Endothelial cell of umbilical vein (primary cell): Measurements from ENCODE around the gene PARD3B. TPM values are rescaled to one million over a fixed set of nuclear protein-coding genes. Genes with fewer than 3 reads are reported as not detected.

Source experiments
- BruUV-seq: library from RNA; stranded (reverse); fragments of 400-500 nt; replicated peaks from 2 replicates; lab custom pipeline; 2021; lab: Mats Ljungman, UMichigan
- CTCF ChIA-PET: fragments of 300-600, 350-600 bp; sonication (Branson Sonifier 250); formaldehyde crosslinking; loops from one replicate; lab custom pipeline; 2021; ENCODE audit warnings: antibody characterized with exemption, inconsistent platforms; lab: Charles Lee
- POLR2A ChIA-PET: fragments of 300-600, 350-600 bp; sonication (Branson Sonifier 250); formaldehyde crosslinking; loops from one replicate; lab custom pipeline; 2021; ENCODE audit warnings: antibody characterized with exemption, inconsistent platforms; lab: Charles Lee
- DNase-seq: peaks from one replicate; pipeline ENCODE4 v3.0.0-alpha.2; 2011; ENCODE audit warnings: low read depth, low spot score
- FAIRE-seq: peaks from 2 replicates; lab custom pipeline; 2011; peaks lifted over from hg19 to GRCh38; lab: Jason Lieb, UNC
- H2AFZ ChIP-seq: 2 replicates; pipeline ENCODE4 v1.6.0; 2012; ENCODE audit warnings: low read depth, low read length, control low read depth, inconsistent platforms
- H3K27ac ChIP-seq: 2 replicates; pipeline ENCODE4 v1.5.1; 2011; ENCODE audit warnings: low read depth, mild to moderate bottlenecking, control low read depth, low read length, moderate library complexity; ENCODE audit not compliant: insufficient read depth
- H3K27me3 ChIP-seq, 2 experiments: 2 replicates each; pipeline versions ENCODE4 v1.6.0 to v1.6.1; 2011; ENCODE audit warnings: low read length in 2 of 2, mixed read lengths in 1 of 2; ENCODE audit not compliant: control insufficient read depth in 2 of 2, insufficient read depth in 2 of 2
- H3K36me3 ChIP-seq, 2 experiments: 2 replicates in 1 of 2; 3 replicates in 1 of 2; pipeline ENCODE4 v1.5.1; 2011; ENCODE audit warnings: low read length in 2 of 2, mild to moderate bottlenecking in 1 of 2, moderate library complexity in 1 of 2; ENCODE audit not compliant: control insufficient read depth in 2 of 2, insufficient read depth in 2 of 2; ENCODE audit errors: extremely low read depth in 1 of 2
- H3K4me1 ChIP-seq: 3 replicates; pipeline ENCODE4 v1.5.1; 2011; ENCODE audit warnings: mild to moderate bottlenecking, low read length; ENCODE audit not compliant: control insufficient read depth, insufficient read depth; ENCODE audit errors: extremely low read depth
- H3K4me2 ChIP-seq: 2 replicates; pipeline ENCODE4 v1.6.1; 2011; ENCODE audit warnings: low read length, control low read depth, mixed read lengths; ENCODE audit not compliant: insufficient read depth
- H3K4me3 ChIP-seq, 3 experiments: fragments of 200-600 bp in 1 of 3; sonication (generic), shearing (Covaris generic) in 1 of 3; replicated peaks in 1 of 3; 2 replicates each; pipeline ENCODE4 v1.5.1; 2011 to 2016; ENCODE audit warnings: control low read depth in 3 of 3, low read length in 3 of 3, mild to moderate bottlenecking in 2 of 3, inconsistent platforms in 1 of 3, low read depth in 1 of 3, moderate library complexity in 1 of 3; ENCODE audit not compliant: insufficient read depth in 1 of 3
- H3K79me2 ChIP-seq: 2 replicates; pipeline ENCODE4 v1.6.0; 2012; ENCODE audit warnings: low read length, inconsistent platforms; ENCODE audit not compliant: control insufficient read depth, insufficient read depth
- H3K9ac ChIP-seq: replicated peaks from 2 replicates; pipeline ENCODE3; 2011; ENCODE audit warnings: low read length, control low read depth; ENCODE audit not compliant: insufficient read depth; ENCODE audit errors: extremely low read depth
- H3K9me1 ChIP-seq: replicated peaks from 3 replicates; pipeline ENCODE4 v1.6.0; 2011; ENCODE audit warnings: mild to moderate bottlenecking, low read length; ENCODE audit not compliant: control insufficient read depth, insufficient read depth; ENCODE audit errors: extremely low read depth
- H3K9me3 ChIP-seq: replicated peaks from 2 replicates; pipeline ENCODE4 v1.5.1; 2012; ENCODE audit warnings: low read length, inconsistent platforms; ENCODE audit not compliant: control insufficient read depth, insufficient read depth
- H4K20me1 ChIP-seq: replicated peaks from 2 replicates; pipeline ENCODE3; 2011; ENCODE audit warnings: mild to moderate bottlenecking, low read length; ENCODE audit not compliant: control insufficient read depth, insufficient read depth; ENCODE audit errors: extremely low read depth
- EZH2 ChIP-seq: IDR thresholded peaks from 2 replicates; pipeline ENCODE4 v1.6.1; 2012; ENCODE audit warnings: borderline replicate concordance, low read depth, mild to moderate bottlenecking, moderate library complexity, low read length, inconsistent platforms; ENCODE audit not compliant: severe bottlenecking
- FOS ChIP-seq: IDR thresholded peaks from 2 replicates; pipeline ENCODE4 v1.6.1; 2011; ENCODE audit warnings: mild to moderate bottlenecking, low read length, moderate library complexity, borderline replicate concordance; ENCODE audit not compliant: insufficient read depth
- GATA2 ChIP-seq: IDR thresholded peaks from 2 replicates; pipeline ENCODE4 v1.7.0; 2011; ENCODE audit warnings: low read depth, mild to moderate bottlenecking, moderate library complexity, mixed read lengths, low read length; ENCODE audit not compliant: insufficient read length, insufficient read depth
- JUN ChIP-seq: IDR thresholded peaks from 2 replicates; pipeline ENCODE4 v1.6.1; 2011; ENCODE audit warnings: borderline replicate concordance, low read depth; ENCODE audit not compliant: insufficient read length, insufficient read depth
- MYC ChIP-seq: IDR thresholded peaks from one replicate; pipeline ENCODE4 v1.6.1; 2011; ENCODE audit warnings: mild to moderate bottlenecking, low read depth, low read length
- POLR2A ChIP-seq: IDR thresholded peaks from 2 replicates; pipeline ENCODE4 v1.6.1; 2012; ENCODE audit warnings: low read depth, mild to moderate bottlenecking, control low read depth, low read length
- POLR2AphosphoS5 ChIP-seq: IDR thresholded peaks from 2 replicates; pipeline ENCODE4 v1.6.1; 2012; ENCODE audit warnings: low read depth, mild to moderate bottlenecking, control low read depth, low read length, moderate library complexity; ENCODE audit not compliant: insufficient read depth
- dilution Hi-C: fragments of 300-500 bp; cut with MboI; formaldehyde crosslinking; loops from one replicate; pipeline ENCODE4 v1.15.0; 2019; ENCODE audit warnings: low sequenced_read_pairs; ENCODE audit not compliant: extremely low pct_ligation_motif_present
- intact Hi-C: fragments of 100-400 bp; cut with micrococcal nuclease; formaldehyde crosslinking; loops from one replicate; pipeline ENCODE4 v1.10.0; 2022
- polyA plus RNA-seq, 4 experiments: library from polyadenylated mRNA; depleted of rRNA in 3 of 4; stranded (reverse) in 3 of 4; unstranded in 1 of 4; fragments of >200 nt; gene quantifications; 2 replicates each; pipeline versions ENCODE4 v1.2.1 to v1.2.3, GENCODE V29; 2011 to 2012; ENCODE audit warnings: missing spikeins in 1 of 4
- total RNA-seq: library from RNA; stranded (reverse); gene quantifications from 2 replicates; pipeline ENCODE4 v1.2.3, GENCODE V29; 2021
- TF ChIP-seq, protein P1 (sequence below): IDR thresholded peaks from 2 replicates; pipeline ENCODE4 v1.6.1; 2011; ENCODE audit not compliant: insufficient read depth, insufficient read length
- TF ChIP-seq, protein P2 (sequence below), 2 donors: IDR thresholded peaks; 1 replicate in 1 of 2; 2 replicates in 1 of 2; pipeline ENCODE4 v1.5.1; 2011; ENCODE audit warnings: low read length in 2 of 2, mild to moderate bottlenecking in 2 of 2, moderate library complexity in 2 of 2, control low read depth in 1 of 2, inconsistent platforms in 1 of 2, low read depth in 1 of 2; ENCODE audit not compliant: insufficient read depth in 1 of 2; ENCODE audit errors: extremely low read depth in 1 of 2

Gene PARD3B
- total and polyA plus RNA-seq, 2 donors (not counting 3 experiments of a cell fraction or from before 2014, with no cell fraction given) = 2.2 to 30.9 TPM

DNA sequence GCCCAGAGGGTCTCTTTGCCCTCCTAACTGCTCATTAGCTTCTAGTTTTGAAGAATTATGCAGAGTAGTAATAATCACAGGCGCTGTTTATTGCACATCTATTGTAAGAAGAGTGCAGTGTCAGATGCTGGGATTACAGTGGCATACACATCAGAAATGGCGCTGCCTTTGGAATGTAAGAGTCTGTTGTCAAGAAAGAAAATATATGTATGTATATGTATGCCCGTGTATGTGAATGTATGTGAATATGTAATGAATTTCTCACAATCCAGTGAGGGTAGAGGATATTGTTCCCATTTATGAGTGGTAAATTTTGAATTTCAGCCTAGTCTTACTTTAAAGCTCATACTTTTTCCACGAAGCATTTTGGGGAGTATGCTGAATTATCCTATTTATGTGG lies 127.5 kb downstream of the PARD3B start:
- no TSS peak for BruUV-seq
- FAIRE-seq (no peak), DNase-seq (no peak)
- ChIA-PET CTCF (interaction anchor here (1.0 to 3.5 kb wide), 2 partner anchors 19 to 1003 kb away, joined by 3 to 26 read pairs; no protein-coding TSS in a partner anchor), POLR2A (no interaction called here)
- H3K4me3 ChIP-seq = no peak overlapping the region
- intact Hi-C loops = no loop called here
- no peak overlapping the region for H3K4me2 ChIP-seq
- H3K27me3 ChIP-seq = no peaks in the 10 kb centered on the region
- peaks cover 67% of the 10 kb centered on the region for H3K4me1 ChIP-seq
- H4K20me1 ChIP-seq = no peaks in the 10 kb centered on the region
- no peak for TF ChIP-seq JUN
- no peak for TF ChIP-seq FOS
- TF ChIP-seq POLR2A = no peak
- TF ChIP-seq EZH2 = no peak
- no peak for TF ChIP-seq MYC
- TF ChIP-seq, protein P1, sequence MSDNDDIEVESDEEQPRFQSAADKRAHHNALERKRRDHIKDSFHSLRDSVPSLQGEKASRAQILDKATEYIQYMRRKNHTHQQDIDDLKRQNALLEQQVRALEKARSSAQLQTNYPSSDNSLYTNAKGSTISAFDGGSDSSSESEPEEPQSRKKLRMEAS = no peak
- no peak for TF ChIP-seq GATA2
- TF ChIP-seq, protein P2, sequence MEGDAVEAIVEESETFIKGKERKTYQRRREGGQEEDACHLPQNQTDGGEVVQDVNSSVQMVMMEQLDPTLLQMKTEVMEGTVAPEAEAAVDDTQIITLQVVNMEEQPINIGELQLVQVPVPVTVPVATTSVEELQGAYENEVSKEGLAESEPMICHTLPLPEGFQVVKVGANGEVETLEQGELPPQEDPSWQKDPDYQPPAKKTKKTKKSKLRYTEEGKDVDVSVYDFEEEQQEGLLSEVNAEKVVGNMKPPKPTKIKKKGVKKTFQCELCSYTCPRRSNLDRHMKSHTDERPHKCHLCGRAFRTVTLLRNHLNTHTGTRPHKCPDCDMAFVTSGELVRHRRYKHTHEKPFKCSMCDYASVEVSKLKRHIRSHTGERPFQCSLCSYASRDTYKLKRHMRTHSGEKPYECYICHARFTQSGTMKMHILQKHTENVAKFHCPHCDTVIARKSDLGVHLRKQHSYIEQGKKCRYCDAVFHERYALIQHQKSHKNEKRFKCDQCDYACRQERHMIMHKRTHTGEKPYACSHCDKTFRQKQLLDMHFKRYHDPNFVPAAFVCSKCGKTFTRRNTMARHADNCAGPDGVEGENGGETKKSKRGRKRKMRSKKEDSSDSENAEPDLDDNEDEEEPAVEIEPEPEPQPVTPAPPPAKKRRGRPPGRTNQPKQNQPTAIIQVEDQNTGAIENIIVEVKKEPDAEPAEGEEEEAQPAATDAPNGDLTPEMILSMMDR (IDR thresholded peaks at IDR 0.05; ENCODE audit: extremely low read depth in 1 of 2, insufficient read depth in 1 of 2, low read depth in 1 of 2, low read length in 2 of 2) = no peak
- no peak for TF ChIP-seq POLR2AphosphoS5
- no peaks in the 10 kb centered on the region for H3K9me1 ChIP-seq
- no peak overlapping the region for H3K9ac ChIP-seq
- no peaks in the 10 kb centered on the region for H3K36me3 ChIP-seq
- dilution Hi-C loops = no loop called here
- peaks cover 5% of the 10 kb centered on the region for H3K79me2 ChIP-seq
- peak overlapping the region; percentile 83 for H3K27ac ChIP-seq
- H2AFZ ChIP-seq = no peak overlapping the region
- no peaks in the 10 kb centered on the region for H3K9me3 ChIP-seq
